ENCODE results near the gene KCNQ1.

Gene KCNQ1

GRCh38 chr11:2792381-2793250 lies 347.8 kb downstream of the KCNQ1 start:
- no peak for DNase-seq

DNA sequence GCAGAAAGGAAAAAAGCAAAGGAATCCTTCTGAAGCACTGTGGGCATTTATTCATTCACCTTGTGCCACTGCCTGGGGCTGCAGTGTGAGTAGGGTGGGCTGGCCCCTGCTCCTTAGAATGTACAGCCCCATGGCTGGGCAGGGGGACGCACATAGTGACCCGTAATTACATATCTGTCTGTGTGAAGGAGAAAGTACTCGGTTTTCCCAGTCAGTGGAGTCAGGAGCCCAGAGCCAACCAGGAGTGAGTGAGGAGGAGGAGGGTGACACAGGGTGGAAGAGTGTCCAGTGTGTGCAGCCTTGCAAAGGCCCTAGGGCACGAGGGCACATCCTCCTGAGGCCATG lies 348.9 kb downstream of the KCNQ1 start:
- no peak for DNase-seq

DNA sequence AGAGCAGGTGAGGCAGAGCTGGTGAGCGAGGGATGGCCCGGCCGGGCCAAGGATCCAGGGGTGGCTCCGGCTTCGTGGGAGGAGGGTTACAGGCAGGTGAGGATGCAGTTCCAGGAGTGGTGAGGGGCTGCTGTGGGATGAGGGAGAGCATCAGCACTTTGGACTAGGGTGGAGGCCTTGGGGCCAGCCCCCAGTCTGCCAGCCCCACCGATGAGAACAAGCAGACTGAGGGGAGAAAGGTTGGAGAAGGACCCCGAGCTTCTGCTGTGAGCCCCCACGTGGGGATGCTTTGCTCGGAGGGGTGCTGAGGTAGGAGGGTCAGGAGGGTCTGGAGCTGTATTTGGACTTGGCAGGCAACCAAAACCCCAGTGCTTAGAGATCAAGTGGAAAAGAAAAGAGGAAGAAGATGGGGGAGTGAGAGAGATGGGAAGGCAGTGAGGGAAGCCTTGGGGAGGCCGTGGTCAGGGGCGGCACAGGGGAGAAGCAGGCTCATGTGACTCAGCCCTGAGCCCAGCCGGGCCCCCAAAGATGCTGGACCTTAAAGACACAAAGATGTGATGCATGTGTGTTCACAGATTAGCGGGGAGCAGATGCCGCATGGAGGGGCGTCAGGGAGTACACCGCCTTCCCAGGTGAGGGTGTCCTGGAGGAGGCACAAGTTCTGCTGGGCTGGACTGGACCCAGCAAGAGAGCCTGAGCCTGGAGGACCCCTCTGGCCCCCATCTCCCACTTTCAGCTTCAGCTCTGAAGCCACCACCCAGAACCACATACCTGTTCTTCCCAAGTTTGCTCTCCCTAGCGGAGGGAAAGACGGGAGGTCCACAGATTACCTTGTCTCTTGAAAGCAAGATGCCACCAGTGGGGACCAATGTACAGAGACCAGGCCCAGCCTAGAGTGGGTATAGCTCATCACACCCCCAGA lies 349.5 kb downstream of the KCNQ1 start:
- no peak for DNase-seq

DNA sequence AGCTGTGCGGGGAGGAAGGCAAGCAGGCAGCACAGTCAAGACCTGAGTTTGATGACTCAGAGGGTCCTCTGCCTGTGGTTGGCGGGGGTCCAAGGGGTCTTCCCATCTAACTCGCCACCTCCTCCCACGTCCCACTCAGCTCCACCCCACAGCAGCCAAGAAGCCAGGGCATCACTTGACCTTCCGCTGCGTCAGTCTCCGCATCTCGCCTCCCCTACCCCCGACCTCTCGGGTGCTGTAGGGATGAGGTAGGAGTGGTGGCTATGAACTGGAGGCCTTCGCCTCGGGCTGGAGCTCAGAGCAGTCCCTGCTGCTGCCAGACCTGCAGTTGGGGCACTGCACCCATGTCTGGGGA lies 350.1 kb downstream of the KCNQ1 start:
- DNase-seq = no peak

DNA sequence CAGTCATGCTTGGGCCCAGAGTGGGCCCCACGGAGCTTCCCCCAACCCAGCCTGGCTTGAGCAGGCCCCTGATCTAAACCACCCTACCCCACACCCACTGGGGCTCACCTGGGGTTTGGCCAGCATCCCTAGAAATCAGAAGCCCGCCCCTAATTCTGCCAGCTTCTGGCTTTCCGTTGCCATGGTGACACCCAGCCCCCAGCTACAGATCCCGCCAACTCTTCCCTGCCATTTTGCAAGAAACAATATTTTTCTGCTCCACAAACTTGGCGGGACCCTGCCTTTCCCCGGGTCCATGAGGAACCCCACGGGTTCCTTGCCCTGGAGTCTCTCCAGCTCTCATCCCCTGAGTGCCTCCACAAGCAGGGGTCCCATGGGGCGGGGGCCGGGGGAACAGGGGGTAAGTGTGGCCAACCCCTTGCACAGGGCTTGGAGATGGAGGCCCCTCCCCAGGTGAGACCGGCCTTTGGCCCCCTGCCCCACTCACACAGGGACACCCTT lies 350.7 kb downstream of the KCNQ1 start:
- DNase-seq = no peak

DNA sequence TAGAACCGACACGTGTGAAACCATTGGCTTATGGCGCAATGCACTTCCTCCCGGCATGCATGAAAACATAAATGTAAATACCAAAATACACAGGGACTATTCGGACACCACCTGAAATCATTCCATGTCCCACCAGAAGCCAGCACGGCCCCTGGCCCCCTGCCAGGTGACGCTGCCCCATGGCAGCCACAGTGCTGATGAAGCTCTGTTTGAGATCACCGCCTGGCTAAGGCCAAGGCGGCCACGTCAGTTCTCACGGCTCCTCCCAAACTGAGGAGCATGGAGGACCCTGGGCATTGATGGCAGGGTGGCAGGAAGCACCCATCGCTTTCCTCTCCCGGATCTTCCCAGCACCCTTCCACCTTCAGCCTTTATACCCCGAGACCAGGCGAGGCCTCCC lies 351.3 kb downstream of the KCNQ1 start:
- DNase-seq = no peak

DNA sequence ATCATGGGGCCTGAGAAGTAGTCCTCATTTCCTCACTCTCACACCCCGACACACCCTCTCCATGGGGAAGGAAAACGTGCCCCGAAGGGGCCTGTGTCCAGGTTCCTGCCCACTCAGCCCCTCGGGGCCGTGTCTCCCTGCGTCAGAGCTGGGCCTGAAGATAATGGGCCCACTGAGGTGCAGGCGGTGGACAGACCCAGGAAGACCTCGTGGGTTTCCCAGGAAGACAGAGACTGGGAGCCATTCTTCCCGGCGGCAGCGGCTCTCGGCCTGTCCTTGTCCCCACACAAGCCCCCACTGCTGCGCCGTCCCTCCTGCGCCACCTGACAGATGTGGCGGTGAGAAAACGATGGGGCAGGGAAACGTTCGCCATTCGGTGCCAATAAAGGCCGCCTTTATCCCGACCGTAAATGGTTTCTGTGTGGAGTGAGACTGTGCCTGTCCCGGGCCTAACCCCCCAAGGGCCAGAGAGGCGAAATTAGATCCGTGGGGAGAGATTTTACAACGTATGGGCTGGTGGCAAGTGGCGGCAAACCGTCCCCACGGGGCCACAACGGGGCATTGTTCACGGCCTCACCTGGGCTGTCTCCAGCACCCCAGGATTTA lies 351.8 kb downstream of the KCNQ1 start:
- DNase-seq = no peak

DNA sequence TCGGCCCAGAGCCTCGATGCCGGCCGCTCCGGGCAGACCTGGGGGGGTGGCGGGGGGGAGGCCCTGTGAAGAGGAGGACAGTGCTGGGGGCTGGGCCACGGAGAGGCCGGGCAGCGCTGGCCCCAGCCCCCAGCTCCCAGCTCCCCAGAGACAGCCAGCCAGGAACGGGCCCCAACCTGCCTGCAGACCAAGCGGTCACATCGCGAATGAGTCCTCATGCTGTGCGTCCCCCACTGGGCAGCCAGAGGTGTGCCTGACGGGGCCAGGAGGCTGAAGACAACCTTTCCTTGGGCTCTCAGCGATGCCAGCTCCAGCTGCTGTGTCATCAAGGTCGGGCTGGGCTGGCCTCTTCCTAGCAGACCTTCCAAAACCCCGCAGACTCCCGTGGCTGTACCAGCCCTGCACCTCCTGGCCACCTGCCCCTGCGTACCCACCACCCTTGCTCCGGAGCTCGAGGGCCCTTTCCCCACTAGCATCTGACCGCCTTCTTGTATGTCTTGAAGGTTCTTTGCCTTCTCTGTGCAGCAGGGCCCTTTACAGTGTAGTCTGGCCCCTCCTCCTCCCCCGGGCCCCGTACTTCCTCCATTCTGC lies 352.4 kb downstream of the KCNQ1 start:
- no peak for DNase-seq

DNA sequence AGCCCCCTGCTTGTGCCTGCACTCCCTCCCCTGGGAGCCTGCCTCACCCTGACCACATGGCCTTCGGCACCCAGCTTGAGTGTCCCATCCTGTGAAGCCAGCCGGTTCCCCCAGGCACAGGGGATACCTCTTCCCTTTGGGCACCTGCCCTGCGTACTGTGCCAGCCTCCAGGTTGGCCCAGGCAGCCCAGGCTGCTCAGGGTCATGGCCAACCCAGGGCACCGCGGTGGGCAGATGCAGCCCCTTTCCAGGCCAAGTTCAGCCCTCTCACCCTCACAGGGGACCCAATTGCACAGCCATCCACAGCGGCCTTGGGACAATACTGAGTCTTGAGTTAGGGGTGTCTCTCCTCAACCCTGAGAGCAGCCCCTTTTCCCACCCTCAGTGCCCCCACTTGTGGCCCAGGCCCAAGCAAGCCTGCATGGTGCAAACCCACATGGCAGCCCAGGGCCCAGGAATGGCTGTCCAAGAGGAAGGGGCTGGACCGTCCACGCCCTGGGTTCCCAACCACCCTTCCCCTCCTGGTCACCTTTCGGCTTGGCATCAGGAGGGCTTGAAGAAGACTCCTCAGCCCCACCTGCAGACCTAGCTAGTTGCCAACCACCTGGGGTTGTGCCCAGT lies 353.0 kb downstream of the KCNQ1 start:
- DNase-seq = no peak

DNA sequence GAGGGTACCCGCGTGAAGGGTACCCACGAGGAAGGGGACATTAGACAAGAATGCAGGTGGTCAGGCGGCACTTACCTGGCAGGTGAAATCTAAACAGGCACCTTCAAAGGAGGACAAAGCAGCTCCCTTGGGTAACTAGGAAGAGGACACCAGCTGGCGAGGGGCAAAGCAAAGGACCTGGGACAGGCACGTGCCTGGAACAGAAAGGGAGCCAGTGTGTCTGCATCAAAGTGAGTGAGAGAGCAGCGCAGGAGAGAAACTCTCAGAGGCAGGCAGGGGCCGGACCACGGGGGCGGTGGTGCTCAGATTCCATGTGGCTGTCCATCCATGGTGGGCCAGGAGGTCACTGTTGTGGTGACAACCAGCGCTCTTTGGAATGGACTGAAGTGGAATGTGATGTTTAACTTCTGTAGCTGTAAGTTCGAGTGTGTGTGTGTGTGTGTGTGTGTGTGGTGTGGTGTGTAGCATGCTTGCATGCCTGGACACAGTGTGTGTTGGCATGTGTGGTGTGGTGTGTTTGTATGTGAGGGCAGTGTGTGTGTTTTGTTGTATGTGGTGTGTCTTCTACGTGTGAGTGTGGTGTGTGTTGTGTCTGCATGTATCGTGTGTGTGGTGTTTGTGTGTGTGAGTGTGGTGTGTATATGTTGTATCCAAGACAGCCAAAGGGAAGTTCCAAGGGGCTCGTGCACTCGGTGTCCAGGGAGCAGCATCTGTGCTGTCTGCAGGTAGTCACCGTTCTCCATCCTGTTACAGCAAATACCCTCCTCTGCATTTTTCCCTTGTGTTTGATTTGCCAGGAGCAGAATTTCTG lies 354.3 kb downstream of the KCNQ1 start:
- DNase-seq = no peak

GRCh38 chr11:2799881-2800654 lies 355.3 kb downstream of the KCNQ1 start:
- DNase-seq = no peak

GRCh38 chr11:2800655-2801531 lies 356.1 kb downstream of the KCNQ1 start:
- no peak for DNase-seq

DNA sequence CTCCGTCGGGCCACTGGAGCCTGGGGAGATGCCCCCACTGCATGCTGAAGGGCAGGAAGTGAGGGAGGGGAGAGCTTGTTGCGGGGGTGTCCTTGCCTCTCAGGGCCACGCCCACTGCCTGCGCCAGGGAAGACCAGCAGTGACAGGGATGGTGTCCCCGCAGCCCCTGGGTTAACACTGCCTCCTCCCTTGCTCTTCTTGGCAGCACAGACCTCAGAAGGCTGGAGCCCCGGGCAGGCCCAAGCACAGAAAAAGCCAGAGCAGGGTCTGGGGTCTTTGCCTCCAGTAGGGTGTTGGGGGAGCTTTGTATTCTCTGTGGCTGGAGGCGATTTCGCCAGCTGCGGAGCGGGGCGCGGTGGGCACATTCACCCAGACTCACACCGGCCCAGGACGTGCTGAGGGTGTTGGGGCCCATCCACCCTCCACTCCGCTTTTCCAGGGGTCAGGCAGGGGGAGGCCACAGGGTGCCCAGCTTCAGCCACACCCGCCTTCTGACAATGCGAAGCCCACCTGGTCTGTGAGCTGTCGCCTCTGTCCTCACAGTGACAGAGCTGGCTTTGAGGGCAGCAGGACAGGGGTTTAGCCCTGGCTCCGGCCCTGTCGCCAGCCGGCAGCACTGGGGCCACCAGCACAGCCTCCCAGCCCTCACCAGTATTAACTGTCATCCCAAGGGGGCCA lies 357.0 kb downstream of the KCNQ1 start:
- DNase-seq = no peak

- no peak for DNase-seq
These were observed 357.8 kb downstream of the KCNQ1 start for GRCh38 chr11:2802389-2803185.

GRCh38 chr11:2803186-2804091 lies 358.6 kb downstream of the KCNQ1 start:
- DNase-seq = no peak

- no peak for DNase-seq
These were observed 359.4 kb downstream of the KCNQ1 start for GRCh38 chr11:2804189-2804588.

- no peak for DNase-seq
These were observed 360.0 kb downstream of the KCNQ1 start for GRCh38 chr11:2804701-2805387.

Measured in stimulated activated CD8-positive, alpha-beta memory T cell treated with anti-CD3 and anti-CD28 coated beads, Interleukin-4, amount 100 ng/mL, for 48 hours (primary cell).